SU-DHL-6 (cell line): ENCODE data around the gene NAV1.

Experiments used
- H2AFZ ChIP-seq: fragments of 200-600 bp; sonication (generic); 2 replicates; pipeline ENCODE4 v1.6.1; 2014; ENCODE audit warnings: low read depth, mild to moderate bottlenecking, moderate library complexity, mixed read lengths, antibody characterized with exemption, low read length; ENCODE audit not compliant: severe bottlenecking
- H3F3A ChIP-seq: fragments of 200-600 bp; shearing (Covaris generic); 2 replicates; pipeline ENCODE4 v1.6.0; 2016; ENCODE audit warnings: antibody characterized with exemption, mild to moderate bottlenecking; ENCODE audit not compliant: insufficient read depth
- H3K27ac ChIP-seq: fragments of 200-600 bp; sonication (generic); 2 replicates; pipeline ENCODE4 v1.5.1; 2016; ENCODE audit warnings: low read depth, mild to moderate bottlenecking, low read length, moderate library complexity, mixed read lengths
- H3K27me3 ChIP-seq: fragments of 200-600 bp; sonication (generic), shearing (Covaris generic); 2 replicates; pipeline ENCODE4 v1.6.0; 2014; ENCODE audit warnings: mild to moderate bottlenecking, low read length
- H3K36me3 ChIP-seq: fragments of 200-600 bp; sonication (generic); 2 replicates; pipeline ENCODE4 v1.6.1; 2014; ENCODE audit warnings: mild to moderate bottlenecking, low read length, mixed read lengths
- H3K4me2 ChIP-seq: fragments of 300-600, 200-600 bp; shearing (Covaris generic), sonication (generic); 2 replicates; pipeline ENCODE4 v1.6.0; 2014; ENCODE audit warnings: low read length, low read depth, mild to moderate bottlenecking; ENCODE audit not compliant: poor library complexity, severe bottlenecking
- H3K4me3 ChIP-seq: fragments of 200-600 bp; sonication (generic); 2 replicates; pipeline ENCODE4 v1.5.1; 2014; ENCODE audit warnings: antibody characterized with exemption, low read length, mild to moderate bottlenecking, mixed read lengths; ENCODE audit not compliant: insufficient read depth, poor library complexity, severe bottlenecking
- H3K79me2 ChIP-seq: fragments of 200-600 bp; sonication (generic); 2 replicates; pipeline ENCODE4 v1.6.1; 2014; ENCODE audit warnings: mild to moderate bottlenecking, low read length, moderate library complexity; ENCODE audit not compliant: insufficient read depth
- H3K9ac ChIP-seq: fragments of 200-600 bp; sonication (generic); 2 replicates; pipeline ENCODE4 v1.7.0; 2014; ENCODE audit warnings: mild to moderate bottlenecking, low read length
- H3K9me2 ChIP-seq: fragments of 200-600 bp; sonication (generic); replicated peaks from 2 replicates; pipeline ENCODE4 v1.6.1; 2014; ENCODE audit warnings: low read length; ENCODE audit not compliant: insufficient read depth
- H3K9me3 ChIP-seq: fragments of 200-600 bp; sonication (generic); 2 replicates; pipeline ENCODE4 v1.6.1; 2014; ENCODE audit warnings: low read length, mixed read lengths; ENCODE audit not compliant: insufficient read depth
- H4K20me1 ChIP-seq: fragments of 200-600 bp; sonication (generic); 2 replicates; pipeline ENCODE4 v1.6.1; 2014; ENCODE audit warnings: low read depth, mild to moderate bottlenecking, antibody characterized with exemption, low read length, moderate library complexity, mixed read lengths
- CTCF ChIP-seq: fragments of 200-600 bp; sonication (generic); IDR thresholded peaks from one replicate; pipeline ENCODE4 v1.5.1; 2017; ENCODE audit warnings: antibody characterized with exemption, mild to moderate bottlenecking, low read length, moderate library complexity; ENCODE audit not compliant: insufficient read depth, poor library complexity, severe bottlenecking
- EZH2phosphoT487 ChIP-seq: fragments of 200-600 bp; sonication (generic), shearing (Covaris generic); conservative IDR thresholded peaks from 2 replicates; pipeline ENCODE4 v1.6.1; 2018; ENCODE audit warnings: mild to moderate bottlenecking, antibody characterized with exemption, low read length, moderate library complexity, mixed read lengths

Gene NAV1

DNA sequence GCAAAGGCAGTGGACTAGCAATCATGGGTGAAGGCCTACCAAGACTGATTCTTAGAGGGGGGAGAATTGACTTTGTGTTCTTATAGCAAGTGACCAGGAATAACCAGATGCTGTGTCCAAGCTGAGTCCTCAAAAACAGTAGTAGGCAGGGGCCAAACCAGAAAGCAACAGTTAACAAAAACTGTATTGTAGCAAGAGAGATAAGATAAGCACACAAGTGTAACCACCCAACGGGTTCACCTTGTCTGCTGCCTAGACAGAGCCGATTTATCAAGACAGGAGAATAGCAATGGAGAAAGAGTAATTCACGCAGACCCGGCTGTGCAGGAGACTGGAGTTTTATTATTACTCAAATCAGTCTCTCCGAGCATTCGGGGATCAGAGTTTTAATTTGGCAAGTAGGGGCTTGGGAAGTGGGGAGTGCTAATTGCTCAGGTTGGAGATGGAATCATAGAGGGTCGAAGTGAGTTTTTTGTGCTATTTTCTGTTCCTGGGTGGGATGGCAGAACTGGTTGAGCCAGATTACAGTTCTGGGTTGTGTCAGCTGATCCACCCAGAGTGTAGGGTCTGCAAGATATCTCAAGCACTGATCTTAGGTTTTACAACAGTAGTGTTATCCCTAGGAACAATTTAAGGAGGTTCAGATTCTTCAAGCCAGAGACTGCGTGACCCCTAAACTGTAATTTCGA lies 23.7 kb upstream of the NAV1 start:
- Histone ChIP-seq H3K4me2 (no peak overlapping the region), H3K4me3 (no peak overlapping the region), H3K9me3 (no peaks in the 10 kb centered on the region), H3F3A (no peaks in the 10 kb centered on the region), H3K9ac (no peak overlapping the region), H4K20me1 (no peaks in the 10 kb centered on the region), H2AFZ (no peak overlapping the region), H3K9me2 (no peaks in the 10 kb centered on the region), H3K27ac (no peak overlapping the region), H3K27me3 (no peaks in the 10 kb centered on the region), H3K79me2 (no peaks in the 10 kb centered on the region), H3K36me3 (no peaks in the 10 kb centered on the region)
- no peak for TF ChIP-seq CTCF
- no peak for TF ChIP-seq EZH2phosphoT487

GRCh38 chr1:201515895-201516294 lies 23.0 kb upstream of the NAV1 start:
- Histone ChIP-seq H3K4me3 (no peak overlapping the region), H3K9me2 (no peaks in the 10 kb centered on the region), H3K27me3 (no peaks in the 10 kb centered on the region)

DNA sequence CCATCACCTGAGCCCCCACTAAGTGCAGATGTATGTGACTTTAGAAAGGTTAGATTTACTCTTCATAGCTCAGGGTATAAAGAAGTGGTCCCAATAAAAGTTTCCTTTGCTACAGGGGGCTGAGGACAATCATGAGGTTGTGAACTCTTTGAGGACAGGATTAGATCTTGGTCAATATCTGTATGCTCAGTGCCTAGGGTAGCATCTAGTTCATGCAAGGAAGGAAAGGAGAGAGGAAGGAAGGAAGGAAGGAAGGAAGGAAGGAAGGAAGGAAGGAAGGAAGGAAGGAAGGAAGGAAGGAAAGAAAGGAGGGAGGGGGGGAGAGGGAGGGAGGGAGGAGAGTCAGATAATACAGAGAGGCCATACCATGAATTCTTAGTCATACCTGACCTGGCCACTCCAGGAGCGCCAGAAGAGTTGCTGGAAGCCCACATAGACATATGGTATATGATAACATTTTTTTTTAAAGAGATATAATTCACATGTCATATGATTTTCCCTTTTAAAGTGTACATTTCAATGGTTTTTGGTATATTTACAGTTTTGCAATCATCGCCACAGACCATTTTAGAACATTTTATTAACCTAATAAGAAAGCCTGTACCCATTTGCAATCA lies 22.3 kb upstream of the NAV1 start:
- Histone ChIP-seq H3K36me3 (no peaks in the 10 kb centered on the region), H3K9me2 (no peaks in the 10 kb centered on the region), H3K27me3 (no peaks in the 10 kb centered on the region), H4K20me1 (no peaks in the 10 kb centered on the region), H3K9ac (no peak overlapping the region), H3K4me3 (no peak overlapping the region), H3K79me2 (no peaks in the 10 kb centered on the region), H3K27ac (no peak overlapping the region), H3F3A (no peaks in the 10 kb centered on the region), H2AFZ (no peak overlapping the region), H3K9me3 (no peaks in the 10 kb centered on the region), H3K4me2 (no peak overlapping the region)
- no peak for TF ChIP-seq EZH2phosphoT487
- TF ChIP-seq CTCF: no peak

More at GRCh38 chr1:201515895-201516294, 23.0 kb upstream of the NAV1 start:
- TF ChIP-seq CTCF (no peak), EZH2phosphoT487 (no peak)
- H3K4me2 ChIP-seq: no peak overlapping the region
- H3K9ac ChIP-seq: no peak overlapping the region
- H4K20me1 ChIP-seq: no peaks in the 10 kb centered on the region
- no peaks in the 10 kb centered on the region for H3K9me3 ChIP-seq
- no peaks in the 10 kb centered on the region for H3K36me3 ChIP-seq
- no peak overlapping the region for H3K27ac ChIP-seq
- no peaks in the 10 kb centered on the region for H3F3A ChIP-seq
- H2AFZ ChIP-seq: no peak overlapping the region
- no peaks in the 10 kb centered on the region for H3K79me2 ChIP-seq
